Fibroblast of mammary gland (primary cell): ENCODE data around the gene PSMD11.
"Not testable (repeated sequence)": the region's sequence is repeated elsewhere in the genome, so short reads cannot be mapped to it uniquely, and the experiment has no call there.

Experiments
- DNase-seq: peaks from one replicate; pipeline ENCODE4 v3.0.0-alpha.2; 2010; ENCODE audit warnings: low read depth
- H3K4me3 ChIP-seq: 2 replicates; pipeline ENCODE4 v1.5.1; 2011; ENCODE audit warnings: low read depth, mild to moderate bottlenecking, low read length, moderate library complexity; ENCODE audit not compliant: control insufficient read depth
- CTCF ChIP-seq: conservative IDR thresholded peaks from 2 replicates; pipeline ENCODE4 v1.5.1; 2011; ENCODE audit warnings: low read depth, low read length, inconsistent platforms; ENCODE audit not compliant: control insufficient read depth, insufficient read depth

PSMD11 gene

GRCh38 chr17:32441886-32442285, 2.4 kb upstream of the PSMD11 start:
- no peak overlapping the region for H3K4me3 ChIP-seq
- no peak for TF ChIP-seq CTCF
- no peak for DNase-seq

GRCh38 chr17:32443827-32444300, 446 bp upstream of the PSMD11 start:
- H3K4me3 ChIP-seq: peak overlapping the region; percentile 97
- no peak for TF ChIP-seq CTCF
- peak; percentile 3 for DNase-seq

- TF ChIP-seq CTCF: no peak
- peak overlapping the region; percentile 97 for H3K4me3 ChIP-seq
These were observed 735 bp downstream of the PSMD11 start for GRCh38 chr17:32445074-32445415.

GRCh38 chr17:32445497-32445896, 1.2 kb downstream of the PSMD11 start:
- DNase-seq: no peak
- TF ChIP-seq CTCF: no peak

More at GRCh38 chr17:32445074-32445415, 735 bp downstream of the PSMD11 start:
- peak; percentile 72 for DNase-seq

GRCh38 chr17:32445971-32446370, 1.7 kb downstream of the PSMD11 start:
- no peak for TF ChIP-seq CTCF
- peak; percentile 72 for DNase-seq
- H3K4me3 ChIP-seq: peak overlapping the region; percentile 97

More at GRCh38 chr17:32445497-32445896, 1.2 kb downstream of the PSMD11 start:
- H3K4me3 ChIP-seq: peak overlapping the region; percentile 97

- TF ChIP-seq CTCF: no peak
- no peak for DNase-seq
These were observed 2.6 kb downstream of the PSMD11 start for GRCh38 chr17:32446949-32447348.

GRCh38 chr17:32449963-32450362, 5.7 kb downstream of the PSMD11 start:
- DNase-seq: no peak
- no peak for TF ChIP-seq CTCF
- H3K4me3 ChIP-seq: no peak overlapping the region

More at GRCh38 chr17:32446949-32447348, 2.6 kb downstream of the PSMD11 start:
- no peak overlapping the region for H3K4me3 ChIP-seq

GRCh38 chr17:32450379-32450778, 6.1 kb downstream of the PSMD11 start:
- H3K4me3 ChIP-seq, DNase-seq: not testable (repeated sequence)
